GM12878 (cell line): ENCODE measurements around the gene CITED1. TPM values are rescaled to one million over a fixed set of nuclear protein-coding genes. Genes with fewer than 3 reads are reported as not detected.

Source experiments
- ATAC-seq: fragments of 200-7000 bp; cut with Tn5 transposase; 3 replicates; pipeline ENCODE4 v1.9.1; 2020; ENCODE audit warnings: mild to moderate bottlenecking, moderate library complexity
- BruUV-seq: library from RNA; stranded (reverse); fragments of 400-500 nt; replicated peaks from 2 replicates; lab custom pipeline; 2021; lab: Mats Ljungman, UMichigan
- CTCF ChIA-PET: fragments of 300-600 bp; sonication (Branson Sonifier 250); formaldehyde crosslinking; extraction: SDS; loops from one replicate; lab custom pipeline; 2021; ENCODE audit warnings: inconsistent platforms; lab: Yijun Ruan, JAX
- POLR2A ChIA-PET: fragments of 350-600 bp; formaldehyde crosslinking; extraction: SDS; loops from one replicate; lab custom pipeline; 2021; ENCODE audit warnings: inconsistent platforms; lab: Charles Lee
- RAD21 ChIA-PET: fragments of 300-600 bp; sonication (Branson Sonifier 250); formaldehyde crosslinking; loops from one replicate; lab custom pipeline; 2023; ENCODE audit warnings: antibody characterized with exemption; ENCODE audit not compliant: unreplicated experiment; lab: Charles Lee
- SMC1A ChIA-PET: fragments of 300-600 bp; sonication (Branson Sonifier 250); formaldehyde crosslinking; loops from one replicate; lab custom pipeline; 2023; ENCODE audit not compliant: unreplicated experiment, uncharacterized antibody; lab: Charles Lee
- DNase-seq: peaks from one replicate; pipeline ENCODE4 v3.0.0-alpha.2; 2011; ENCODE audit warnings: low read depth, low spot score
- FAIRE-seq: peaks from 3 replicates; lab custom pipeline; 2011; peaks lifted over from hg19 to GRCh38; lab: Jason Lieb, UNC
- H2AFZ ChIP-seq: 2 replicates; pipeline ENCODE4 v1.6.0; 2011; ENCODE audit warnings: low read depth, low read length, control low read depth; ENCODE audit not compliant: control insufficient read depth
- H3K27ac ChIP-seq: 2 replicates; pipeline ENCODE4 v1.5.1; 2011; ENCODE audit warnings: control low read depth; ENCODE audit not compliant: control insufficient read depth, insufficient read depth
- H3K27me3 ChIP-seq, 2 experiments: replicated peaks in 1 of 2; 2 replicates each; pipeline versions ENCODE4 v1.6.0 to v1.6.1; 2011; ENCODE audit warnings: low read length in 1 of 2; ENCODE audit not compliant: control insufficient read depth in 2 of 2, insufficient read depth in 2 of 2
- H3K36me3 ChIP-seq, 2 experiments: 2 replicates each; pipeline ENCODE4 v1.5.1; 2011; ENCODE audit warnings: low read length in 1 of 2; ENCODE audit not compliant: control insufficient read depth in 2 of 2, insufficient read depth in 2 of 2
- H3K4me1 ChIP-seq: 2 replicates; pipeline ENCODE4 v1.6.1; 2011; ENCODE audit warnings: mild to moderate bottlenecking, low read length, moderate library complexity, mixed read lengths; ENCODE audit not compliant: control insufficient read depth, insufficient read depth
- H3K4me2 ChIP-seq: 2 replicates; pipeline ENCODE4 v1.6.0; 2011; ENCODE audit warnings: control low read depth; ENCODE audit not compliant: control insufficient read depth, insufficient read depth
- H3K4me3 ChIP-seq: fragments of 200-600 bp; sonication (generic); 2 replicates; pipeline ENCODE4 v1.5.1; 2016
- H3K79me2 ChIP-seq: 2 replicates; pipeline ENCODE4 v1.6.0; 2011; ENCODE audit warnings: low read length; ENCODE audit not compliant: control insufficient read depth, insufficient read depth
- H3K9ac ChIP-seq: 2 replicates; pipeline ENCODE4 v1.8.0; 2011; ENCODE audit warnings: low read length, control low read depth, mixed read lengths; ENCODE audit not compliant: control insufficient read depth, insufficient read depth
- H3K9me3 ChIP-seq: replicated peaks from 3 replicates; pipeline ENCODE4 v1.5.1; 2011; ENCODE audit warnings: mild to moderate bottlenecking, low read length; ENCODE audit not compliant: control insufficient read depth, insufficient read depth
- H4K20me1 ChIP-seq: 2 replicates; pipeline ENCODE4 v1.6.0; 2011; ENCODE audit not compliant: control insufficient read depth, insufficient read depth
- BHLHE40 ChIP-seq, 2 experiments: fragments of 450-650 bp in 1 of 2; IDR thresholded peaks; 2 replicates each; pipeline ENCODE4 v1.6.1; 2011 to 2017; ENCODE audit warnings: low read depth in 2 of 2, borderline replicate concordance in 1 of 2, improper control_type of control experiment in 1 of 2, low read length in 1 of 2, mild to moderate bottlenecking in 1 of 2
- CREB1 ChIP-seq: IDR thresholded peaks from 2 replicates; pipeline ENCODE4 v1.6.1; 2012; ENCODE audit warnings: low read depth, mild to moderate bottlenecking, inconsistent platforms
- CUX1 ChIP-seq: IDR thresholded peaks from 2 replicates; pipeline ENCODE4 v1.6.1; 2012; ENCODE audit warnings: improper control_type of control experiment, low read depth, low read length; ENCODE audit not compliant: insufficient replicate concordance
- ETV6 ChIP-seq, 2 experiments: fragments of 450-650 bp in 1 of 2; IDR thresholded peaks in 1 of 2; conservative IDR thresholded peaks in 1 of 2; 2 replicates each; pipeline ENCODE4 v1.6.1; 2014; ENCODE audit warnings: antibody characterized with exemption in 1 of 2, borderline replicate concordance in 1 of 2, low read depth in 1 of 2, mild to moderate bottlenecking in 1 of 2, moderate library complexity in 1 of 2
- MTA3 ChIP-seq: IDR thresholded peaks from 2 replicates; pipeline ENCODE4 v1.6.1; 2012; ENCODE audit warnings: low read length, inconsistent platforms, borderline replicate concordance
- RBBP5 ChIP-seq: fragments of 200-600 bp; sonication (generic); conservative IDR thresholded peaks from 2 replicates; pipeline ENCODE4 v1.6.1; 2016
- WGBS: methylation state at CpG from one replicate; pipeline ENCODE4 v1.1.6; 2016; ENCODE audit warnings: low lambda C conversion rate; ENCODE audit not compliant: insufficient replicate concordance, insufficient coverage; ENCODE audit errors: missing lambda C conversion rate; 5-methylcytosine and 5-hydroxymethylcytosine counted together
- in situ Hi-C: fragments of 300-500 bp; cut with MboI; formaldehyde crosslinking; loops from 9 replicates; pipeline ENCODE4 v1.14.3; 2018; ENCODE audit warnings: mixed read lengths
- intact Hi-C: fragments of 100-400 bp; cut with micrococcal nuclease; formaldehyde crosslinking; loops from one replicate; pipeline ENCODE4 v1.14.2; 2022; ENCODE audit not compliant: unreplicated experiment
- polyA plus RNA-seq, 11 experiments: library from polyadenylated mRNA; depleted of rRNA in 4 of 11; unstranded in 6 of 11; stranded (reverse) in 5 of 11; fragments of >200 nt; fragmentation: Nextera tagmentation in 4 of 11; fragmentation: Illumina TruSeq in 1 of 11; extraction: Ambion mirVana in 4 of 11; extraction: Trizol in 1 of 11; gene quantifications; 1 replicate in 1 of 11; 2 replicates in 10 of 11; pipeline versions ENCODE4 v1.2.1 to v1.2.3, GENCODE V29; 2011 to 2016; ENCODE audit warnings: inconsistent platforms in 2 of 11, missing spikeins in 2 of 11, low read depth in 1 of 11
- total RNA-seq, 4 experiments: library from RNA; depleted of rRNA in 3 of 4; stranded (reverse); fragments of >200 nt in 3 of 4; fragmentation: Illumina TruSeq in 1 of 4; extraction: Trizol in 1 of 4; gene quantifications; 2 replicates each; pipeline versions ENCODE4 v1.2.1 to v1.2.3, GENCODE V29; 2013 to 2021
- TF ChIP-seq, protein P1 (sequence below): IDR thresholded peaks from 2 replicates; pipeline ENCODE4 v1.6.1; 2012; ENCODE audit warnings: low read depth, low read length, improper control_type of control experiment
- TF ChIP-seq, protein P2 (sequence below): IDR thresholded peaks from 2 replicates; pipeline ENCODE4 v1.6.1; 2011; ENCODE audit warnings: low read depth, low read length, improper control_type of control experiment, borderline replicate concordance
- TF ChIP-seq, protein P3 (sequence below): IDR thresholded peaks from 2 replicates; pipeline ENCODE4 v1.6.1; 2011; ENCODE audit warnings: borderline replicate concordance, low read depth, mild to moderate bottlenecking, moderate library complexity, low read length; ENCODE audit not compliant: insufficient read depth, poor library complexity, severe bottlenecking

CITED1 gene
- total and polyA plus RNA-seq, 10 of the 15 experiments (the other 5 are each of a cell fraction or from before 2014, with no cell fraction given), result 0.56 TPM; not detected in 9

DNA sequence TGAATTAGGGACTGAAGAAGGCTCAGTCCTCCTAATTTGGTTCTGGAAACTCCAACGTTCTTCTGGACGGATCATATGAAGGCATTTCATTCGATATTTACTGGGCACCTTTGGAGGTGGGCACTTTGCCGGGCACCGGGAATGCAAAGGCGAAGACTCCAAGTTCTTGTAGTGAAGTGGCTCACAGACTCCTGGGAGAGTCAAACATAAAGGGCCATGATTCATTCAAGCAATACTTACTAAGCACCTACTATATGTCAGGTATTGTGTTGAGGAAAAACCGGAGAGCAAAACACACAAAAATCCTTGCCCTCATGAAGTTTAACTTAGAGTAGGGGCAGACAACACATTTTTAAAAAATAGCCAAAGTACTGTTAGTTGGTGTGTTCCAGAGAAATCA, 49.9 kb downstream of the CITED1 start:
- peaks cover 3% of the 10 kb centered on the region in 2 experiments; a peak in 3 of 4 replicates for H3K27me3 ChIP-seq
- H4K20me1 ChIP-seq, result no peaks in the 10 kb centered on the region
- ATAC-seq (no peak), DNase-seq (no peak), FAIRE-seq (no peak)
- ChIA-PET CTCF (no interaction called here), RAD21 (no interaction called here), POLR2A (no interaction called here), SMC1A (no interaction called here)
- H2AFZ ChIP-seq, result no peak overlapping the region
- no peaks in the 10 kb centered on the region for H3K4me1 ChIP-seq
- 57% methylated on average over 7 of the region's 7 CpGs for WGBS
- BruUV-seq, result no TSS peak
- intact Hi-C loops, result no loop called here
- in situ Hi-C loops, result no loop called here
- TF ChIP-seq CREB1, result no peak
- no peak for TF ChIP-seq ETV6 (conservative IDR thresholded peaks at IDR 0.05 in 1 of 2, IDR thresholded peaks at IDR 0.05 in 1 of 2; ENCODE audit: borderline replicate concordance in 1 of 2, low read depth in 1 of 2)
- TF ChIP-seq, protein P1, sequence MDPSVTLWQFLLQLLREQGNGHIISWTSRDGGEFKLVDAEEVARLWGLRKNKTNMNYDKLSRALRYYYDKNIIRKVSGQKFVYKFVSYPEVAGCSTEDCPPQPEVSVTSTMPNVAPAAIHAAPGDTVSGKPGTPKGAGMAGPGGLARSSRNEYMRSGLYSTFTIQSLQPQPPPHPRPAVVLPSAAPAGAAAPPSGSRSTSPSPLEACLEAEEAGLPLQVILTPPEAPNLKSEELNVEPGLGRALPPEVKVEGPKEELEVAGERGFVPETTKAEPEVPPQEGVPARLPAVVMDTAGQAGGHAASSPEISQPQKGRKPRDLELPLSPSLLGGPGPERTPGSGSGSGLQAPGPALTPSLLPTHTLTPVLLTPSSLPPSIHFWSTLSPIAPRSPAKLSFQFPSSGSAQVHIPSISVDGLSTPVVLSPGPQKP, result no peak
- TF ChIP-seq CUX1, result no peak
- TF ChIP-seq BHLHE40 (IDR thresholded peaks at IDR 0.05; ENCODE audit: borderline replicate concordance in 1 of 2, low read depth in 2 of 2, low read length in 1 of 2), result no peak
- TF ChIP-seq, protein P2, sequence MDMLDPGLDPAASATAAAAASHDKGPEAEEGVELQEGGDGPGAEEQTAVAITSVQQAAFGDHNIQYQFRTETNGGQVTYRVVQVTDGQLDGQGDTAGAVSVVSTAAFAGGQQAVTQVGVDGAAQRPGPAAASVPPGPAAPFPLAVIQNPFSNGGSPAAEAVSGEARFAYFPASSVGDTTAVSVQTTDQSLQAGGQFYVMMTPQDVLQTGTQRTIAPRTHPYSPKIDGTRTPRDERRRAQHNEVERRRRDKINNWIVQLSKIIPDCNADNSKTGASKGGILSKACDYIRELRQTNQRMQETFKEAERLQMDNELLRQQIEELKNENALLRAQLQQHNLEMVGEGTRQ, result no peak
- TF ChIP-seq, protein P3, sequence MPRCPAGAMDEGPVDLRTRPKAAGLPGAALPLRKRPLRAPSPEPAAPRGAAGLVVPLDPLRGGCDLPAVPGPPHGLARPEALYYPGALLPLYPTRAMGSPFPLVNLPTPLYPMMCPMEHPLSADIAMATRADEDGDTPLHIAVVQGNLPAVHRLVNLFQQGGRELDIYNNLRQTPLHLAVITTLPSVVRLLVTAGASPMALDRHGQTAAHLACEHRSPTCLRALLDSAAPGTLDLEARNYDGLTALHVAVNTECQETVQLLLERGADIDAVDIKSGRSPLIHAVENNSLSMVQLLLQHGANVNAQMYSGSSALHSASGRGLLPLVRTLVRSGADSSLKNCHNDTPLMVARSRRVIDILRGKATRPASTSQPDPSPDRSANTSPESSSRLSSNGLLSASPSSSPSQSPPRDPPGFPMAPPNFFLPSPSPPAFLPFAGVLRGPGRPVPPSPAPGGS, result no peak
- TF ChIP-seq MTA3, result no peak
- no peak for TF ChIP-seq RBBP5
- no peak overlapping the region for H3K4me2 ChIP-seq
- no peaks in the 10 kb centered on the region for H3K36me3 ChIP-seq
- H3K4me3 ChIP-seq, result no peak overlapping the region
- H3K9me3 ChIP-seq, result no peaks in the 10 kb centered on the region
- H3K9ac ChIP-seq, result no peak overlapping the region
- H3K27ac ChIP-seq, result no peak overlapping the region
- no peaks in the 10 kb centered on the region for H3K79me2 ChIP-seq
